ENCODE results near the gene AGAP1.
"Not testable (repeated sequence)": the region's sequence is repeated elsewhere in the genome, so short reads cannot be mapped to it uniquely, and the experiment has no call there.

Gene AGAP1

GRCh38 chr2:235923859-235924674 is 430.2 kb downstream of the AGAP1 start:
- DNase-seq (ENCODE audit: low read depth) = no peak

GRCh38 chr2:235924675-235925063 is 430.8 kb downstream of the AGAP1 start:
- no peak for DNase-seq (ENCODE audit: low read depth)

- DNase-seq (ENCODE audit: low read depth) = no peak
Measured at GRCh38 chr2:235925250-235925919, 431.5 kb downstream of the AGAP1 start.

- DNase-seq (ENCODE audit: low read depth) = no peak
Measured at GRCh38 chr2:235926229-235926628, 432.4 kb downstream of the AGAP1 start.

GRCh38 chr2:235928751-235929370 is 435.0 kb downstream of the AGAP1 start:
- DNase-seq (ENCODE audit: low read depth) = no peak

GRCh38 chr2:235930701-235931100 is 436.9 kb downstream of the AGAP1 start:
- DNase-seq (ENCODE audit: low read depth) = no peak

GRCh38 chr2:235931676-235932075 is 437.8 kb downstream of the AGAP1 start:
- no peak for DNase-seq (ENCODE audit: low read depth)

GRCh38 chr2:235934059-235934773 is 440.4 kb downstream of the AGAP1 start:
- DNase-seq (ENCODE audit: low read depth) = no peak

- DNase-seq (ENCODE audit: low read depth) = no peak
Measured at GRCh38 chr2:235934774-235935484, 441.1 kb downstream of the AGAP1 start.

- no peak for DNase-seq (ENCODE audit: low read depth)
Measured at GRCh38 chr2:235935773-235936172, 441.9 kb downstream of the AGAP1 start.

GRCh38 chr2:235936493-235936892 is 442.6 kb downstream of the AGAP1 start:
- DNase-seq (ENCODE audit: low read depth) = no peak

- no peak for DNase-seq (ENCODE audit: low read depth)
Measured at GRCh38 chr2:235937087-235937486, 443.2 kb downstream of the AGAP1 start.

GRCh38 chr2:235937526-235937925 is 443.7 kb downstream of the AGAP1 start:
- DNase-seq (ENCODE audit: low read depth) = no peak

- no peak for DNase-seq (ENCODE audit: low read depth)
Measured at GRCh38 chr2:235937936-235938335, 444.1 kb downstream of the AGAP1 start.

GRCh38 chr2:235938611-235939010 is 444.8 kb downstream of the AGAP1 start:
- DNase-seq (ENCODE audit: low read depth) = no peak

- DNase-seq (ENCODE audit: low read depth) = no peak
Measured at GRCh38 chr2:235939471-235939870, 445.6 kb downstream of the AGAP1 start.

GRCh38 chr2:235940330-235940729 is 446.5 kb downstream of the AGAP1 start:
- no peak for DNase-seq (ENCODE audit: low read depth)

- no peak for DNase-seq (ENCODE audit: low read depth)
Measured at GRCh38 chr2:235944591-235944990, 450.7 kb downstream of the AGAP1 start.

GRCh38 chr2:235945608-235946140 is 451.8 kb downstream of the AGAP1 start:
- no peak for DNase-seq (ENCODE audit: low read depth)

- DNase-seq (ENCODE audit: low read depth) = no peak
Measured at GRCh38 chr2:235946590-235946989, 452.7 kb downstream of the AGAP1 start.

GRCh38 chr2:235947055-235947454 is 453.2 kb downstream of the AGAP1 start:
- DNase-seq (ENCODE audit: low read depth) = not testable (repeated sequence)

Data from activated T-cell treated with anti-CD3 and anti-CD28 coated beads for 1 hour (primary cell).